Astrocyte of the hippocampus (primary cell): ENCODE results near the gene EIF2B1.
A peak's percentile ranks its signal among the peaks of the same experiment; 100 is the strongest.

Source experiments
- DNase-seq: peaks from one replicate; pipeline ENCODE4 v3.0.0; 2011; ENCODE audit warnings: low read depth, low spot score

Gene EIF2B1

DNA sequence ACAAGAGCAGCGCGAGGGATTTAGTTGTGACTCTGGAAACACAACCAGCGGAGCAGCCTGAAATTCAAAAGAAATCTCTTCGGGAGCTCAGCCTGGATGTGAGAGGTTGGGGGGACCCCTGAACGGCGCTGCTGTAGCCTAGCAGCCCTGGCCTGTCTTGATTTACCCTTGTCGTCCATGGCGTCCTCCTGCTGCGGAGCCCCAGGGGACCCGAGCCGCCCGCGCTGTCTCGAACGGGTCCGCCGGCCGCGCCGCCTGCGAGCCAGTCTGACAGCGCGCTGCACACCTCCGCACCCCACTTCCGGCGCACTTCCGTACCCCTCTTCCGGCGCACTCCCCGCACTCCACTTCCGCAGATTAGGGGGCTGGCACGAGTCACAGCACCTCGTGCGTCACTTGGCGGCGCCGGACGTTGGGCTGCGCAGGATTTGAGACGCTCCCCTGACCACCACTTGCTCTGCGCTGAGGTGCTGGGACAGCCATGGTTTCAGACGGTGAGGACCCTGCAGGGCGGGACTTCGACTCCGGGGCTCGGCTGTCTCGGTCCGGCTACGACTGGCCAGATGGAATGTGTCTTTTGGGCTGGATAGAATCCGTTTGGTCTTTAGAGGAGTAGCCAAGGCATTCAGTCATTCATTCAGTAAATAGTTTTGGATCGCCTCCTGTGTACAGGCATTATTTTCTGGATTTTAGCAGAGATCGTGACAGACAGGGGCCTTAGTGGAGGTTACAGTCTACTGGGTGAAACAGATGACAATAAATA lies at the start of gene EIF2B1, which contains the start of gene GTF2H3:
Gene EIF2B1 (minus strand): TSS at position 308 of the 763 bp plus-strand sequence. CDS start 129 bp downstream, at position 179.
Gene GTF2H3 (plus strand): TSS at position 451 of the 763 bp plus-strand sequence. CDS start 31 bp downstream, at position 482.
- peak; percentile 99 for DNase-seq

- DNase-seq = no peak
Measured at GRCh38 chr12:123681605-123682004, 48.1 kb upstream of the EIF2B1 start.

DNA sequence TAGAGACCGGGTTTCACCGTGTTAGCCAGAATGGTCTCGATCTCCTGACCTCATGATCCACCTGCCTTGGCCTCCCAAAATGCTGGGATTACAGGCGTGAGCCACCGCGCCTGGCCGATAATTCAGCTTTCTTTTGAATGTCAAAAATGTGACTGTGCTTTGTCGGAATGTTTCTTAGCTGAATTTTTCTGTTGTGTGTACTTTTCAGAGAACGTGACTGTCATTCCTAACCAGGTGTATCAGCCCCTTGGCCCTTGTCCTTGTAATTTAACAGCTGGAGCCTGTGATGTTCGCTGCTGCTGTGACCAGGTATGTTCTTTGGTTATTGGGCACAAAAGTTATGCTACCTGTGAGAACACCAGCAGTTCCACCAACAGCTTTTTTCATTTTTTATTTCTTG lies 45.5 kb upstream of the EIF2B1 start:
- DNase-seq = no peak

DNA sequence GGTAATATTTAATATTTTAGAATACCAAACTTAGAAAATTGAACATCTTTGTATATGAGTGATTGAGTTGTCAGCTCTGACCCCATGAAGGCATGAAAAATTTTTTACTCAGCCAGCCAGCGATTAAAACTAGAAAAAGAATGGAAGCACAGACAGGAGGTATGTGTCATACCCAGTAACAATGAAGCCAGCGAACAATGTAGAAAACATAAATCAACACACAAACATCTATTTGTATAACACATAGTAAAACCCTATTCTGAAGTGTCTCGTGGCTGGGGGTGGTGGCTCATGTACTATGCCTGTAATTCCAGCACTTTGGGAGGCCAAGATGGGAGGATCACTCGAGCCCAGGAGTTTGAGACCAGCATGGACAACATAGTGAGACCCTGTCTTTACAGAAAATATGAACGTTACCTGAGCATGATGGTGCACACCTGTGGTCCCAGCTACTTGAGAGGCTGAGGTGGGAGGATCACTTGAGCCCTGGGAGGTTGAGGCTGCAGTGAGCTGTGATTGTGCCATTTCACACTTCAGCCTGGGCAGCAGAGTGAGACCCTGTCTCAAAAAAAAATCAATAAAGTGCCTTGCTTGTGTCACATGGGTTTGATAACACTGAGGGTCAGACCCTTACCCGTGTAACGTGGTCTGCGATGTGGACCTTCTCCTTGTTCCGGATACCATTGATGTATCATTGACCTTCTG lies 43.3 kb upstream of the EIF2B1 start:
- DNase-seq = no peak

GRCh38 chr12:123675436-123675835 lies 42.0 kb upstream of the EIF2B1 start:
- no peak for DNase-seq

DNA sequence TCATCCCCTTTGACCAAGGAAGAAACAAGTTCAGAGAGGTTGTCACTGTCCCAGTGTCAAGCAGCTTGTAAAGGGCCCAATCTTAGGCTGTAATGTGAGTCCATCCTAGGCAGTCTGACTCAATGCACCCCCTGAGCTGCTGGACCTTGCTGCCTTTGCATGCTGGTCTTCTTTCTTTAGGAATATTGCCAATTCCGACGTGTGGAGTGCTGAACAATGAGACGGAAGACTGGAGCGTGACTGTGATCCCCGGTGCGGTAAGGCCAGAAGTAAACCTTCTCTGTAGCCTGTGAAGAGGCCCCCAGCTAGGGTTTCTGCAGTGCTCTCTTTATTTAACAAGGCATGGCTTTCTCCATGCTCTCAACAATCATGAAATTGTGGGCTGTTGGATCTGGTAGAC lies 38.4 kb upstream of the EIF2B1 start:
- peak; percentile 59 for DNase-seq

- peak; percentile 97 for DNase-seq
Measured at GRCh38 chr12:123670882-123671728, 37.6 kb upstream of the EIF2B1 start, which contains the start of gene TCTN2. TCTN2 (plus strand) TSS chr12:123671113; CDS start chr12:123671241, 128 bp downstream.

DNA sequence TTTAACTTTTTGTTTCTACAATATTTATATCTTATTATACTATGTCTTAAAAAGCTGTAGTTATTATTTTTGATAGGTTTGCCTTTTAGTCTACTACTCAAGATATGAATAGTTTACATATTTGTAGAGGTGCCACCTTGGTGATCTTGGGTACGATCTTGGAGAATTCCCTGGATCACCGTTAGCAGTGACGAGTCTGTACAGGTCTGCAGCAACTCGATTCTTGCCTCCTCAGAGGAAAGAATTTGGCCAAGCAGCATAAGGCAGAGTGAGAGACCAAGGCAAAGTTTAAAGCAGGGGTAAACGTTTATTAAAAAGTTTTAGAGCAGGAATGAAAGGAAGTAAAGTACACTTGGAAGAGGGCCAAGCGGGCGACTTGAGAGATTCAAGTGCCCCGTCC lies 34.3 kb upstream of the EIF2B1 start:
- DNase-seq = no peak

DNA sequence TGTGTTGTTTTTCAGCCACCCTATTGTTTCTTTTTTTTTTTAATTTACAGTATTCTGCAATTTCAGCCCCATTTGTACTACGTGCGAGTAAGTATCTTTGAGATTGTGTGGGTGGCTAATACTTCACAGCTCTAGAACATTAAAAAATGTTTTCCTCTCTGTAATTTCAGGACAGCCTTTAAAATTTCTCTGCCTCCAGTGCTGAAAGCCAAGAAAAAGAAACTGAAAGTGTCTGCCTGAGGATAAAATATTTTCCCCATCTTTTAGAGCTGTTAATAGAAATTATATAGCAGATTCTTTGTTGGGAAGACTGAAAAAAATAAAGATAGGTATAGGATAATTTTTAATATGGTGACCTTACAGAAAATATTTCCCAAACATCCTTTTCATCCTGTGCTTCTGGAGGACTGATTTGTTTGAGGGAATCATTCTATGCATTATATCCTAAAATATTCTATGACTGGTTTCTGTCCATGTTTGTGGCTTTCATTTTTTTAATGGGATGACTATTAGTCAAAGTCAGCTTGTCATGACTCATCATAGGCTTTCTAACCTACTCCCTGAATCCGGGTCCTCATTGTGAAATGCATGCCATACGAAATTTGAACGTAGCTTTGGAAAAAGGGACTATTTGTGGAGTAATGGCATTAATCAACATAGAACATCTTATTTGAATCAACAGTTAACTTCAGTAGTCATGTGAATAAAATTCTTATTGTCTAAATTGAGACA lies 26.7 kb upstream of the EIF2B1 start:
- DNase-seq = peak; percentile 63

GRCh38 chr12:123657211-123657610 lies 23.7 kb upstream of the EIF2B1 start:
- DNase-seq = no peak

GRCh38 chr12:123656392-123656791 lies 22.9 kb upstream of the EIF2B1 start:
- DNase-seq = no peak

GRCh38 chr12:123655420-123655819 lies 21.9 kb upstream of the EIF2B1 start:
- DNase-seq = peak; percentile 61

DNA sequence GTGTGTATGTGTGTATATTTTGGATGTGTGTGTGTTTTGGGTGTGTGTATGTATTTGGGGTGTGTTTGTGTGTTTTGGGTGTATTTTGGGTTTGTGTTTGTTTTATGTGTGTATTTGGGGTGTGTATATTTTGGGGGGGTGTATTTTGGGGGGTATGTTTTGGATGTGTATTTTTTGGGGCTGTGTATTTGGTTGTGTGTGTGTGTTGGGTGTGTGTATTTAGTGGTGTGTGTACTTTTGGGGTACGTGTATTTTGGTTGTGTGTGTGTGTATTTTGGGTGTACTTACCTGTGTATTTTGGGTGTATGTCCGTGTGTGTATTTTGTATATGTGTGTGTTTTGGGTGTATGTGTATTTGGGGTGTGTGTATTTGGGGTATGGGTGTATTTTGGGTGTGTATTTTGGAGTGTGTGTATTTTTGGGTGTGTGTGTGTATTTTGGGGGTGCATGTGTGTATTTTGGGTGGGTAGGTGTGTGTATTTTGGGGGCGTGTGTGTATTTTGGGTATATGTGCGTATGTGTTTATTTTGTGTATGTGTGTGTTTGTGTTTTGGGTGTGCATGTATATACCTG lies 20.7 kb upstream of the EIF2B1 start:
- DNase-seq = no peak

DNA sequence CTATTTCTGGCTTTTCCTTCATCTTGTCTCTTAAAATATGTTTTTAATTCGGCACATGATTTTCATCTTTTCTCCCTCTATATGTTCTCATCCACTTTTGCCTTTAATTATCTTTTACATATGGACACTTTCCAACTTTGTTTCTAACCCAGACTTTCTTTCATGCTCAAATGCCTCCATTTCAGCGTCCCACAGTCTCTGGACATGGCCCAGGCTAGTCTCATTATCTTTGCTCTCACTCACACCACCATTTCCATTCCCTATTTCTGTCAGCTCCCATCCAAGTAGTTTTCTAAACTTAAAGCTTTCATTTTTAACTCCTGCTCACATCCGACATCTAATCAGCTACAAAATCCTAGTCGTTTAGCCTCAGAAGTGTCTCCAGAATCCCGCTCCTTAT lies 14.9 kb upstream of the EIF2B1 start:
- DNase-seq = no peak

- DNase-seq = no peak
Measured at GRCh38 chr12:123645878-123646277, 12.4 kb upstream of the EIF2B1 start.

DNA sequence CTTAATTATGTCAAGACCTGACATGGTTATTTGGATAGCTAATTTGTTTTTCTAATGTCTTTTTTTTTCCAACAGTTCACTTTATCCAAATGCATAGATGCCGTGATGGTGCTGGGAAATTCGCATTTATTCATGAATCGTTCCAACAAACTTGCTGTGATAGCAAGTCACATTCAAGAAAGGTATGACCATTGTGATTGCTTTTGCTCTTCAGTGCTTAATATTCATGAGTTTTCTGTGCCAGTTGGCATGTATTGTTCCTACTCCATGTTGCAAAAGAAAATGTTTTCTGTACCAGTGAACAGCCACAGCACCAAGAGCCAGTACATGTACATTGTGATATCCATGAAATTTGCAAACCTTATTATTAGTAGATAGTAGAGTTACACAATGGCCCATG lies 11.9 kb upstream of the EIF2B1 start:
- no peak for DNase-seq

DNA sequence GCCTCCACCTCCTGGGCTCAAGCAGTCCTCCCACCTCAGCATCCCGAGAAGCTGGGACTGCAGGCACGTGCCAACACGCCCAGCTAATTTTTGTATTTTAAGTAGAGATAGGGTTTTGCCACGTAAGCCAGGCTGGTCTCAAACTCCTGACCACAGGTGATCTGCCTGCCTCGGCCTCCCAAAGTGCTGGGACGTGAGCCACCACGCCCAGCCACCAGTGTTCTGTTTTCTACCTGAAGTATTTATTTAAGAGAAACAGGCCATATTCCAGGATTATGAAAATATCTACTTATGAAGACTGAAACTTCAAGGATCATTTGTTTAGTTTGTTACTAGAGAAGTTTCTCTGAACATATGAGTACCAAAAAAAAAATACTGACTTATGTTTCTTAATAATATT lies 10.4 kb upstream of the EIF2B1 start:
- no peak for DNase-seq

DNA sequence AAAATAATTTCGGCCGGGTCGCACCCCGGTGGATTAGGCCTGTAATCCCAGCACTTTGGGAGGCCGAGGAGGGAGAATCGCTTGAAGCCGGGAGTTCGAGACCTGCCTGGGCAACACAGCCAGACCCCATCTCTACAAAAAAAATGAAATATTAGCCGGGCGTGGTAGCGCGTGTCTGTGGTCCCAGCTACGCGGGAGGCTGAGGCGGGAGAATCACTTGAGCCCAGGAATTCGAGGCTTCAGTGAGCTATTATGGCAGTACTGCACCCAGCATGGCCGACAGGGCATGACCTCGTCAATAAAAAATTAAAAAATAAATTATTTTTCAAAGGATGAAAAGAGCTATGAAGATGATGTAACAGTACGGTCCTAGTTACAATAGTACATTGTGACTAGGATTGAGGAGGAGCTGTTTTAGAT lies 666 bp upstream of the EIF2B1 start:
- no peak for DNase-seq

- no peak for DNase-seq
Measured at GRCh38 chr12:123621619-123622530, 11.6 kb downstream of the EIF2B1 start.

DNA sequence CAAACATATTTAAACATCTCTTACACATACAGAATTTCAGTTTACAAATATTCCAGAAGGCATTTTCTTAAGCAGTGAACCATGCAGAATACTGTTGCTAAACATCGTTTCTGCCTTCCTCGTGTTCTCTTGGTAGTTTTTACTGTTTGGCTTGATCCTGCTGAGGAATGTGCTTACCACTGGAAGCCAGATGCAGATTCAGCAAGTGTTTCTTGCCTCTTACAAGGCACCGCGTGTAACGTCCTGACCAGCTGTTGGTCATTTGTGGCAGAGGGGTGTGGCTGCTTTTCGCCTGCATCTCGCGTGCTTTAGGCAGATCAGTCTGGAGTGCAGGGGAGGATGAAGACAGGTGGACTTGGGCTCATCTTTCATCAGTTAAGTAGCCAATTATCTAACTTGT lies 12.4 kb downstream of the EIF2B1 start:
- no peak for DNase-seq
